K562 (cell line): Measurements from ENCODE around the gene DPCD. TPM values are rescaled to one million over a fixed set of nuclear protein-coding genes. Genes with fewer than 3 reads are reported as not detected.

Experiments
- ATAC-seq: fragments of 200-7000 bp; cut with Tn5 transposase; 3 replicates; pipeline ENCODE4 v1.9.1; 2020; ENCODE audit warnings: moderate library complexity
- BruUV-seq: library from RNA; stranded (reverse); fragments of 400-500 nt; replicated peaks from 2 replicates; lab custom pipeline; 2021; lab: Mats Ljungman, UMichigan
- CTCF ChIA-PET: fragments of 300-600 bp; formaldehyde crosslinking; extraction: SDS; loops from one replicate; lab custom pipeline; 2021; ENCODE audit warnings: low intra/inter-chr PET ratio; lab: Yijun Ruan, JAX
- POLR2A ChIA-PET: fragments of 300-600, 350-650 bp; sonication (Branson Sonifier 250); formaldehyde crosslinking; extraction: SDS; loops from one replicate; lab custom pipeline; 2021; ENCODE audit warnings: antibody characterized with exemption, inconsistent platforms; lab: Yijun Ruan, JAX
- DNase-seq, 4 experiments: peaks; one replicate each; pipeline versions ENCODE4 v3.0.0 to v3.0.0-alpha.2; 2011 to 2018; ENCODE audit warnings: low spot score in 3 of 4, mixed read lengths in 3 of 4; ENCODE audit errors: extremely low read depth in 1 of 4
- FAIRE-seq: peaks from 2 replicates; lab custom pipeline; 2011; peaks lifted over from hg19 to GRCh38; lab: Jason Lieb, UNC
- H2AFZ ChIP-seq: 2 replicates; pipeline ENCODE4 v1.6.0; 2011; ENCODE audit warnings: low read depth, low read length, control low read depth, inconsistent platforms
- H3K27ac ChIP-seq: fragments of 200-600 bp; 3 replicates; pipeline ENCODE4 v1.8.0; 2011; ENCODE audit warnings: low read depth, mild to moderate bottlenecking, control low read depth, inconsistent platforms, low read length, moderate library complexity, mixed read lengths; ENCODE audit errors: extremely low read depth
- H3K27me3 ChIP-seq, 2 experiments: fragments of 300-600 bp in 1 of 2; 2 replicates in 1 of 2; 3 replicates in 1 of 2; pipeline versions ENCODE4 v1.6.0 to v1.8.0; 2011; ENCODE audit warnings: inconsistent platforms in 2 of 2, low read length in 2 of 2, mild to moderate bottlenecking in 1 of 2, mixed read lengths in 1 of 2, moderate library complexity in 1 of 2; ENCODE audit not compliant: control insufficient read depth in 2 of 2, insufficient read depth in 2 of 2
- H3K36me3 ChIP-seq: fragments of 300-600 bp; 3 replicates; pipeline ENCODE4 v1.8.0; 2011; ENCODE audit warnings: mild to moderate bottlenecking, low read length, inconsistent platforms; ENCODE audit not compliant: control insufficient read depth, insufficient read depth
- H3K4me1 ChIP-seq, 2 experiments: fragments of 200-600 bp in 1 of 2; replicated peaks in 1 of 2; 2 replicates in 1 of 2; 3 replicates in 1 of 2; pipeline versions ENCODE4 v1.5.1 to v1.8.0; 2011; ENCODE audit warnings: inconsistent platforms in 2 of 2, low read length in 2 of 2, mild to moderate bottlenecking in 1 of 2, mixed read lengths in 1 of 2, moderate library complexity in 1 of 2; ENCODE audit not compliant: control insufficient read depth in 2 of 2, insufficient read depth in 2 of 2
- H3K4me2 ChIP-seq: 2 replicates; pipeline ENCODE4 v1.6.1; 2011; ENCODE audit warnings: low read length, control low read depth, inconsistent platforms, mixed read lengths; ENCODE audit not compliant: insufficient read depth
- H3K4me3 ChIP-seq: fragments of 200-600 bp; sonication (generic), shearing (Covaris generic); 2 replicates; pipeline ENCODE4 v1.5.1; 2016; ENCODE audit warnings: control low read depth, inconsistent platforms
- H3K79me2 ChIP-seq: fragments of 200-600 bp; 3 replicates; pipeline ENCODE4 v1.8.0; 2011; ENCODE audit warnings: low read length, inconsistent platforms; ENCODE audit not compliant: control insufficient read depth, insufficient read depth
- H3K9ac ChIP-seq, 2 experiments: 2 replicates each; pipeline versions ENCODE4 v1.6.0 to v1.6.1; 2011; ENCODE audit warnings: low read depth in 2 of 2, low read length in 2 of 2, control low read depth in 1 of 2, inconsistent platforms in 1 of 2, mild to moderate bottlenecking in 1 of 2, mixed read lengths in 1 of 2; ENCODE audit not compliant: insufficient read depth in 1 of 2
- H3K9me1 ChIP-seq: one replicate; pipeline ENCODE4 v1.6.0; 2011; ENCODE audit warnings: inconsistent platforms, mild to moderate bottlenecking, low read length, moderate library complexity; ENCODE audit not compliant: control insufficient read depth, insufficient read depth
- H3K9me3 ChIP-seq: replicated peaks from 2 replicates; pipeline ENCODE4 v1.5.1; 2011; ENCODE audit warnings: low read depth, low read length, inconsistent platforms; ENCODE audit not compliant: control insufficient read depth, insufficient read depth
- H4K20me1 ChIP-seq: replicated peaks from 2 replicates; pipeline ENCODE4 v1.6.1; 2011; ENCODE audit warnings: low read length, inconsistent platforms, mixed read lengths; ENCODE audit not compliant: control insufficient read depth, insufficient read depth
- ARID3A ChIP-seq: IDR thresholded peaks from 2 replicates; pipeline ENCODE4 v1.6.1; 2012; ENCODE audit warnings: low read depth, low read length, improper control_type of control experiment, borderline replicate concordance
- CC2D1A ChIP-seq: fragments of 450-650 bp; IDR thresholded peaks from 2 replicates; pipeline ENCODE4 v1.6.1; 2017; ENCODE audit warnings: mild to moderate bottlenecking
- NFIC ChIP-seq: fragments of 450-650 bp; IDR thresholded peaks from 2 replicates; pipeline ENCODE4 v1.6.1; 2017; ENCODE audit warnings: mild to moderate bottlenecking, inconsistent platforms
- SUPT5H ChIP-seq: fragments of 450-650 bp; IDR thresholded peaks from 2 replicates; pipeline ENCODE4 v1.6.1; 2016
- TBP ChIP-seq: optimal IDR thresholded peaks from 2 replicates; pipeline ENCODE3; 2011; ENCODE audit warnings: low read depth, low read length, improper control_type of control experiment
- TEAD1 ChIP-seq, 2 experiments: fragments of 450-650 bp in 1 of 2; sonication (generic) in 1 of 2; formaldehyde crosslinking; IDR thresholded peaks; 2 replicates each; pipeline versions ENCODE4 v1.4.0 to v1.8.0; 2020 to 2022; ENCODE audit warnings: mild to moderate bottlenecking in 2 of 2, missing genetic modification reagents in 1 of 2
- UBTF ChIP-seq, 2 experiments: IDR thresholded peaks; 2 replicates each; pipeline ENCODE4 v1.6.1; 2012; ENCODE audit warnings: improper control_type of control experiment in 2 of 2, low read depth in 2 of 2, low read length in 2 of 2, borderline replicate concordance in 1 of 2
- ZNF232 ChIP-seq: sonication (generic); formaldehyde crosslinking; IDR thresholded peaks from 2 replicates; pipeline ENCODE4 v1.8.0; 2022; ENCODE audit warnings: mild to moderate bottlenecking, missing genetic modification reagents
- WGBS: fragments of 100-300 bp; shearing (Covaris generic); methylation state at CpG from one replicate; pipeline ENCODE4 v1.1.6; 2016; ENCODE audit warnings: low coverage, mixed read lengths; ENCODE audit not compliant: insufficient coverage; ENCODE audit errors: missing lambda C conversion rate; 5-methylcytosine and 5-hydroxymethylcytosine counted together
- in situ Hi-C: fragments of 300-500 bp; cut with MboI; formaldehyde crosslinking; loops from 4 replicates; pipeline ENCODE4 v1.15.0; 2018; ENCODE audit warnings: inconsistent platforms, mixed read lengths
- intact Hi-C: fragments of 100-400 bp; cut with micrococcal nuclease; formaldehyde crosslinking; loops from 2 replicates; pipeline ENCODE4 v1.14.2; 2022
- polyA plus RNA-seq, 8 experiments: library from polyadenylated mRNA; depleted of rRNA in 4 of 8; stranded (reverse) in 5 of 8; unstranded in 3 of 8; fragments of >200 nt; fragmentation: Nextera tagmentation in 2 of 8; fragmentation: Illumina TruSeq in 1 of 8; extraction: Ambion mirVana in 2 of 8; extraction: Trizol in 1 of 8; gene quantifications; 2 replicates each; pipeline versions ENCODE4 v1.2.1 to v1.2.3, GENCODE V29; 2011 to 2014; ENCODE audit warnings: inconsistent platforms in 1 of 8, missing spikeins in 1 of 8
- total RNA-seq, 7 experiments: library from RNA; depleted of rRNA in 6 of 7; stranded (reverse); fragments of >200 nt in 6 of 7; fragmentation: Illumina TruSeq in 2 of 7; extraction: Trizol in 2 of 7; gene quantifications; 2 replicates each; pipeline versions ENCODE4 v1.2.1 to v1.2.3, GENCODE V29; 2011 to 2021; ENCODE audit warnings: low replicate concordance in 1 of 7

The DPCD gene
- total and polyA plus RNA-seq, 9 of the 15 experiments (the other 6 are each of a cell fraction or from before 2014, with no cell fraction given): 12.1 to 45.2 (median 20.0) TPM

GRCh38 chr10:101601541-101601940, 13.4 kb downstream of the DPCD start:
- no peak overlapping the region for H2AFZ ChIP-seq
- FAIRE-seq (no peak), ATAC-seq (no peak), DNase-seq (no peak)
- no peak overlapping the region for H3K4me3 ChIP-seq
- no TSS peak for BruUV-seq
- H3K9me3 ChIP-seq: no peaks in the 10 kb centered on the region
- POLR2A ChIA-PET: interaction anchor here (1.7 kb wide), 1 partner anchor 182 kb away, joined by 14 read pairs; the partner anchor contains the start of gene NPM3
- H3K27ac ChIP-seq: no peak overlapping the region
- H4K20me1 ChIP-seq: no peaks in the 10 kb centered on the region; the same call in 1 of the 2 replicates
- no peak overlapping the region for H3K9ac ChIP-seq
- H3K36me3 ChIP-seq: no peaks in the 10 kb centered on the region
- H3K4me1 ChIP-seq: no peaks in the 10 kb centered on the region; a peak in 1 of 5 replicates
- H3K9me1 ChIP-seq: no peaks in the 10 kb centered on the region
- intact Hi-C loops (loop anchor here (5.0 kb wide), 1 partner anchor 471 kb away; no protein-coding TSS in a partner anchor), in situ Hi-C loops (loop anchor here (5.0 kb wide), 1 partner anchor 471 kb away; no protein-coding TSS in a partner anchor)
- H3K4me2 ChIP-seq: no peak overlapping the region
- CTCF ChIA-PET: interaction anchor here (0.6 to 2.7 kb wide), 5 partner anchors 108 to 471 kb away, joined by 3 to 32 read pairs (median 3); no protein-coding TSS in a partner anchor
- H3K27me3 ChIP-seq: no peaks in the 10 kb centered on the region
- 17% methylated on average over 1 of the region's 1 CpG for WGBS
- TF ChIP-seq ZNF232 (no peak), NFIC (peak; percentile 6; the same call in 1 of the 2 replicates)
- H3K79me2 ChIP-seq: no peaks in the 10 kb centered on the region

- no TSS peak for BruUV-seq
- Histone ChIP-seq H3K9ac (no peak overlapping the region), H3K4me1 (peaks cover 7 to 9% of the 10 kb centered on the region in 2 experiments; a peak in 2 of 5 replicates), H4K20me1 (no peaks in the 10 kb centered on the region; the same call in 1 of the 2 replicates), H3K4me2 (no peak overlapping the region), H3K27ac (no peak overlapping the region), H2AFZ (no peak overlapping the region), H3K4me3 (no peak overlapping the region), H3K79me2 (no peaks in the 10 kb centered on the region), H3K9me3 (no peaks in the 10 kb centered on the region), H3K36me3 (no peaks in the 10 kb centered on the region), H3K9me1 (no peaks in the 10 kb centered on the region), H3K27me3 (no peaks in the 10 kb centered on the region)
- DNase-seq (peak; percentile 72 to 83 (median 76)), ATAC-seq (peak; percentile 99), FAIRE-seq (peak; percentile 93)
- in situ Hi-C loops (loop anchor here (5.0 kb wide), 1 partner anchor 469 kb away; no protein-coding TSS in a partner anchor), intact Hi-C loops (loop anchor here (1.0 to 5.0 kb wide), 2 partner anchors 178 to 469 kb away; no protein-coding TSS in a partner anchor)
- ChIA-PET CTCF (interaction anchor here (0.5 to 2.7 kb wide), 8 partner anchors 14 to 470 kb away, joined by 3 to 32 read pairs (median 4); partner anchors contain the start of gene NPM3), POLR2A (interaction anchor here (0.6 to 1.7 kb wide), 5 partner anchors 20 to 195 kb away, joined by 3 to 14 read pairs (median 3); partner anchors contain the start of gene NPM3)
- WGBS: 16% methylated on average over 6 of the region's 6 CpGs
- TF ChIP-seq CC2D1A (peak; percentile 64; the same call in 1 of the 2 replicates), SUPT5H (no peak), UBTF (IDR thresholded peaks at IDR 0.05; ENCODE audit: borderline replicate concordance in 1 of 2, low read depth in 2 of 2, low read length in 2 of 2) (0 out of 4 replicates have a peak, but pooled peaks of 1 of the 2 experiments have one; percentile 33), TBP (no peak), TEAD1 (CRISPR knock-in tag; IDR thresholded peaks at IDR 0.05) (peak in 1 of 2 experiments; percentile 37; a peak in 1 of 4 replicates), ARID3A (peak; percentile 61; the same call in 1 of the 2 replicates)
Measured at GRCh38 chr10:101602761-101603398, 14.8 kb downstream of the DPCD start.
